Astrocyte (in vitro differentiated cells and primary cell): ENCODE measurements around the gene MMAB.

Experiments used
- CTCF ChIP-seq: IDR thresholded peaks from 2 replicates; pipeline ENCODE4 v1.5.1; 2011; ENCODE audit warnings: low read depth, mild to moderate bottlenecking, inconsistent platforms, low read length, moderate library complexity; ENCODE audit not compliant: insufficient read depth
- EZH2 ChIP-seq: IDR thresholded peaks from 2 replicates; pipeline ENCODE4 v1.6.1; 2012; ENCODE audit warnings: mild to moderate bottlenecking, low read length, inconsistent platforms; ENCODE audit not compliant: insufficient read depth

GRCh38 chr12:109562871-109563270 is 10.4 kb downstream of the MMAB start:
- no peak for TF ChIP-seq CTCF
- TF ChIP-seq EZH2, result no peak
